ENCODE results near the gene MLC1. TPM values are rescaled to one million over a fixed set of nuclear protein-coding genes. Genes with fewer than 3 reads are reported as not detected.

Gene MLC1
- polyA plus RNA-seq, 1 donor (not counting 4 experiments of a cell fraction or from before 2014, with no cell fraction given), result not detected

DNA sequence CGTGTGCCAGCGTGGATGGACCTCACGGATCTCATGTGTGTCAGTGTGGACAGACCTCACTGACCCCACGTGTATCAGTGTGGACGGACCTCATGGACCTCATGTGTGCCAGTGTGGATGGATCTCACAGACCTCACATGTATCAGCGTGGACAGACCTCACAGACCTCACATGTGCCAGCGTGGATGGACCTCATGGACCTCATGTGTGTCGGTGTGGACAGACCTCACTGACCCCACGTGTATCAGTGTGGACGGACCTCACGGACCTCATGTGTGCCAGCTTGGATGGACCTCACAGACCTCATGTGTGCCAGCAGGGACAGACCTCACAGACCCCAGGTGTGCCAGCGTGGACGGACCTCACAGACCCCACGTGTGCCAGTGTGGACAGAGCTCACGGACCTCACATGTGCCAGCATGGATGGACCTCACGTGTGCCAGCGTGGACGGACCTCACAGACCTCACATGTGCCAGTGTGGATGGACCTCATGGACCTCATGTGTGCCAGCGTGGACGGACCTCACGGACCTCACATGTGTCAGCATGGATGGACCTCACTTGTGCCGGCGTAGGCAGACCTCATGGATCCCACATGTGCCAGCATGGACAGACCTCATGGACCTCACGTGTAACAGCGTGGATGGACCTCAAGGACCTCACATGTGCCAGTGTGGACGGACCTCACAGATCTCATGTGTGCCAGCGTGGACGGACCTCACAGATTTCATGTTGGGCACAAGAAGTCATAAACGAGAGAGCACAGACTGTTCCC, 45.4 kb downstream of the MLC1 start:
- Histone ChIP-seq H3K9me3 (ENCODE audit: control insufficient read depth, low read depth, low read length) (peaks cover 6% of the 10 kb centered on the region), H3K36me3 (ENCODE audit: control insufficient read depth in 2 of 2, extremely low read depth in 1 of 2, insufficient read depth in 2 of 2, low read length in 2 of 2) (no peaks in the 10 kb centered on the region), H3K4me2 (ENCODE audit: control insufficient read depth, extremely low read depth, insufficient read depth, low read depth, low read length) (no peak overlapping the region), H3K27me3 (ENCODE audit: control insufficient read depth, extremely low read depth, insufficient read depth, low read length) (no peaks in the 10 kb centered on the region), H3K79me2 (ENCODE audit: control insufficient read depth, insufficient read depth, low read length) (no peaks in the 10 kb centered on the region), H3K9ac (ENCODE audit: control insufficient read depth, extremely low read depth, insufficient read depth, low read length) (no peak overlapping the region), H3K9me1 (ENCODE audit: control insufficient read depth, extremely low read depth, insufficient read depth, low read length) (no peaks in the 10 kb centered on the region), H4K20me1 (ENCODE audit: control insufficient read depth, extremely low read depth, insufficient read depth, low read length) (no peaks in the 10 kb centered on the region), H3K4me1 (ENCODE audit: control insufficient read depth, extremely low read depth, insufficient read depth, low read length) (no peaks in the 10 kb centered on the region), H3K4me3 (ENCODE audit: control insufficient read depth in 2 of 3, extremely low read depth in 1 of 3, insufficient read depth in 2 of 3, low read depth in 1 of 3, low read length in 3 of 3) (no peak overlapping the region), H2AFZ (ENCODE audit: control insufficient read depth, low read length) (no peak overlapping the region), H3K27ac (ENCODE audit: control insufficient read depth, insufficient read depth, low read length) (no peak overlapping the region)
- DNase-seq (ENCODE audit: low read depth, low spot score) (no peak), FAIRE-seq (no peak)
- TF ChIP-seq EZH2 (IDR thresholded peaks at IDR 0.05; ENCODE audit: low read length), result no peak
- TF ChIP-seq, protein P1, sequence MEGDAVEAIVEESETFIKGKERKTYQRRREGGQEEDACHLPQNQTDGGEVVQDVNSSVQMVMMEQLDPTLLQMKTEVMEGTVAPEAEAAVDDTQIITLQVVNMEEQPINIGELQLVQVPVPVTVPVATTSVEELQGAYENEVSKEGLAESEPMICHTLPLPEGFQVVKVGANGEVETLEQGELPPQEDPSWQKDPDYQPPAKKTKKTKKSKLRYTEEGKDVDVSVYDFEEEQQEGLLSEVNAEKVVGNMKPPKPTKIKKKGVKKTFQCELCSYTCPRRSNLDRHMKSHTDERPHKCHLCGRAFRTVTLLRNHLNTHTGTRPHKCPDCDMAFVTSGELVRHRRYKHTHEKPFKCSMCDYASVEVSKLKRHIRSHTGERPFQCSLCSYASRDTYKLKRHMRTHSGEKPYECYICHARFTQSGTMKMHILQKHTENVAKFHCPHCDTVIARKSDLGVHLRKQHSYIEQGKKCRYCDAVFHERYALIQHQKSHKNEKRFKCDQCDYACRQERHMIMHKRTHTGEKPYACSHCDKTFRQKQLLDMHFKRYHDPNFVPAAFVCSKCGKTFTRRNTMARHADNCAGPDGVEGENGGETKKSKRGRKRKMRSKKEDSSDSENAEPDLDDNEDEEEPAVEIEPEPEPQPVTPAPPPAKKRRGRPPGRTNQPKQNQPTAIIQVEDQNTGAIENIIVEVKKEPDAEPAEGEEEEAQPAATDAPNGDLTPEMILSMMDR (optimal IDR thresholded peaks at IDR 0.05 in 1 of 3, IDR thresholded peaks at IDR 0.05 in 1 of 3, conservative IDR thresholded peaks at IDR 0.05 in 1 of 3; ENCODE audit: extremely low read depth in 1 of 3, insufficient read depth in 2 of 3, low read length in 3 of 3), result no peak
- dilution Hi-C loops (cut with MboI; ENCODE audit: extremely low pct_ligation_motif_present, low sequenced_read_pairs), result no loop called here

DNA sequence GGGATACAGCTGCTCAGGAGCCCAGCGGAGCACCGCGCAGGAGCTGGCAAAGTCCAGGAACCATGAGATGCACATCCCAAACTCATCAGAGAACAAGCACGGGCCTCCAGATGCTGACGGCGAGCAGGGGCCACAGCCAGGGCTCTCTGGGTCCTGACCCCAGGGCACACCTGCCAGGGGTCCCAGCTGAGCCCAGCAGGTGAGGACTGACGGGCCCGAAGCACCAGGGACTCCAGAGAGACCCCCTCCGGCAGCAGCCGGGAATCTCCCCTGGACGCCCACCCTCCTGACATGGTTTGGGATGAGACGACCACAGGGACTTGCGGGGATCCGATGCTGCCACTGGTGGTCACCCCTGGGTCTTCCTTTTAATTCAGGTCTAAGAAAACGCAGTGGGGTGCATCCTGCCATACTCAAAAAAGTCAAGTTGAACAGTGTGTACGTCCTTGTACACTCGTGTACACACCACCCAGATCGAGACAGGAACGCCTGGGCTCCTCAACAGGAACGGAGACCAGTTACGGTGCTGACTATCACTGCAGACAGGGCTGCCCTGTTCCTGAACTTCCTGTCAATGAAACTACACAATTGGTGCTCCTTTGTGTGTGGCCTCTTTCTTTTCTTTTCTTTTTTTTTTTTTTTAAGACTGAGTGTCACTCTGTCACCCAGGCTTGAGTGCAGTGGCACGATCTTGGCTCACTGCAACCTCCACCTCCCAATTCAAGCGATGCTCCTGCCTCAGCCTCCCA, 49.1 kb downstream of the MLC1 start:
- no peaks in the 10 kb centered on the region for H4K20me1 ChIP-seq (ENCODE audit: control insufficient read depth, extremely low read depth, insufficient read depth, low read length)
- no peaks in the 10 kb centered on the region for H3K27me3 ChIP-seq (ENCODE audit: control insufficient read depth, extremely low read depth, insufficient read depth, low read length)
- no peak for TF ChIP-seq EZH2 (IDR thresholded peaks at IDR 0.05; ENCODE audit: low read length)
- TF ChIP-seq, protein P1 (optimal IDR thresholded peaks at IDR 0.05 in 1 of 3, IDR thresholded peaks at IDR 0.05 in 1 of 3, conservative IDR thresholded peaks at IDR 0.05 in 1 of 3; ENCODE audit: extremely low read depth in 1 of 3, insufficient read depth in 2 of 3, low read length in 3 of 3), result no peak
- no peak for FAIRE-seq
- H3K9me3 ChIP-seq (ENCODE audit: control insufficient read depth, low read depth, low read length), result peaks cover 6% of the 10 kb centered on the region
- H3K4me2 ChIP-seq (ENCODE audit: control insufficient read depth, extremely low read depth, insufficient read depth, low read depth, low read length), result no peak overlapping the region
- no peaks in the 10 kb centered on the region for H3K4me1 ChIP-seq (ENCODE audit: control insufficient read depth, extremely low read depth, insufficient read depth, low read length)
- H3K36me3 ChIP-seq (ENCODE audit: control insufficient read depth in 2 of 2, extremely low read depth in 1 of 2, insufficient read depth in 2 of 2, low read length in 2 of 2), result no peaks in the 10 kb centered on the region
- no peak overlapping the region for H2AFZ ChIP-seq (ENCODE audit: control insufficient read depth, low read length)
- no peak overlapping the region for H3K9ac ChIP-seq (ENCODE audit: control insufficient read depth, extremely low read depth, insufficient read depth, low read length)
- no peak overlapping the region for H3K27ac ChIP-seq (ENCODE audit: control insufficient read depth, insufficient read depth, low read length)
- no peak for DNase-seq (ENCODE audit: low read depth, low spot score)
- dilution Hi-C loops (cut with MboI; ENCODE audit: extremely low pct_ligation_motif_present, low sequenced_read_pairs), result no loop called here
- H3K4me3 ChIP-seq (ENCODE audit: control insufficient read depth in 2 of 3, extremely low read depth in 1 of 3, insufficient read depth in 2 of 3, low read depth in 1 of 3, low read length in 3 of 3), result no peak overlapping the region
- no peaks in the 10 kb centered on the region for H3K9me1 ChIP-seq (ENCODE audit: control insufficient read depth, extremely low read depth, insufficient read depth, low read length)
- no peaks in the 10 kb centered on the region for H3K79me2 ChIP-seq (ENCODE audit: control insufficient read depth, insufficient read depth, low read length)
